Activated CD4-positive, alpha-beta T cell treated with anti-CD3 and anti-CD28 coated beads for 24 hours (primary cell): Measurements from ENCODE around the gene LRATD1.

Source experiments
- DNase-seq, 2 donors: peaks; one replicate each; pipeline ENCODE4 v3.0.0-alpha.2; 2020; ENCODE audit warnings: low read depth in 2 of 2

The LRATD1 gene

GRCh38 chr2:14633461-14634181 is 1.1 kb downstream of the LRATD1 start:
- DNase-seq = no peak

DNA sequence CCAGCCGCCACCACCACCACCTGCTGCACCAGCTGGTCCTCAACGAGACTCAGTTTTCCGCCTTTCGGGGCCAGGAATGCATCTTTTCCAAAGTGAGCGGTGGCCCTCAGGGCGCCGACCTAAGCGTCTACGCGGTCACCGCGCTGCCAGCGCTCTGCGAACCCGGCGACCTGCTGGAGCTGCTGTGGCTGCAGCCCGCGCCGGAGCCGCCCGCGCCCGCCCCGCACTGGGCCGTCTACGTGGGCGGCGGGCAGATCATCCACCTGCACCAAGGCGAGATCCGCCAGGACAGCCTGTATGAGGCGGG is 1.6 kb downstream of the LRATD1 start:
- DNase-seq = no peak

- no peak for DNase-seq
These were observed 2.2 kb downstream of the LRATD1 start for GRCh38 chr2:14634489-14635390.

GRCh38 chr2:14635391-14635871 is 2.9 kb downstream of the LRATD1 start:
- DNase-seq = no peak

- DNase-seq = no peak
These were observed 6.0 kb downstream of the LRATD1 start for GRCh38 chr2:14638488-14638887.

DNA sequence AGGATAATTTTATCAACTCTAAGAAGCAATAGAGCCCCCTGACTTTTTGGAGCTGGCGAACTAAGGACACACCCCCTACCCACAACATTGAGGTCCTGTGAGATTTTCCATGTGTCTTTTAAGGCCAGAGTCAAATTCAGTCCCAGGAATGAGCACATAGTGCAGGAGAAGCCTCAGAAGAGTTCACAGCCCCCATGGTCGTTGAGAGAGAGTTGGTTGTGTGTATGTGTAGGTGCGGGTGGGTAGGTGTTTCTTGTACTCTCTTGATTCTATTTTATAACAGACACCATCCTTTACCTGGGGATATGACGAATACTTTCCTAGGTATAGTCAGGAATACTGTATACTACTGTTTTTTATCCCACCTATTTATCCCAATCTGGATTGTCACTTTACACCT is 8.6 kb downstream of the LRATD1 start:
- no peak for DNase-seq

- no peak for DNase-seq
These were observed 10.0 kb downstream of the LRATD1 start for GRCh38 chr2:14642499-14642898.

DNA sequence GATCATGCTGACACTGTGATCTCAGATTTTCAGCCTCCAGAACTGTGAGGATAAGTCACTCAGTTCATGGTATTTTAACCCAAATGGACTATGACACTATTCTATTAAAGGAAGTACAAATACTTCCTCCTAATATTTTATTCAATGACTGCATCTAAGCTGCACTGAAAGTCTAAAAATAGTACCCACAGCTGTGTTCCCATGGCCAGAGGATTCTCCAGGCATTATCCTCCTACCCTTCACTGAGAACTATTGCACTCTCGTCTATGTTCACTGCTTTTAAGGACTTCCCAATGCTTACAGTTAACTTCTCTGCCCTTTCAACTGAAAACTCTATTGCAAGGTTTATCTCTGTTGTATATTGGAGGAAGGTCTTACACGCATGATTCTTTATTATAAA is 15.2 kb downstream of the LRATD1 start:
- no peak for DNase-seq

DNA sequence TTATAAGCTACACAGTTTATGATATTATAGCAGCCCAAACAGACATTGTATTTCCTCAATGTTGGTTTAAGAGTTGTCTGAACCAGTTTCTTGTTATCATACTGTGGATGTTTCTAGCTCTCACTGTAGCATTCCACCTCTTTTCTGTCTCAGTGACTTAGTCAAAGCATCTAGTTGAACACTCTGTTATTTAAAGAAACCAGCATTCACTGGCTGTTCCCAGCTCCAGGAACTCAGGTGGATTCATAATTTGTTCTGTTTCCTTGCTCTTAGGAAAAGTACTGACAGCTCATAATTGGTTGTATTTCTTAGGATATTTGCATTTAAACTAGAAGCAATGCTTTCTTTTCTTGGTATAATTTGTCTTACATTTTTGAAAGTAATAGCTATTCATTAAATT is 17.5 kb downstream of the LRATD1 start:
- DNase-seq = no peak

GRCh38 chr2:14654835-14655282 is 22.3 kb downstream of the LRATD1 start:
- no peak for DNase-seq

GRCh38 chr2:14656146-14656545 is 23.6 kb downstream of the LRATD1 start:
- no peak for DNase-seq

DNA sequence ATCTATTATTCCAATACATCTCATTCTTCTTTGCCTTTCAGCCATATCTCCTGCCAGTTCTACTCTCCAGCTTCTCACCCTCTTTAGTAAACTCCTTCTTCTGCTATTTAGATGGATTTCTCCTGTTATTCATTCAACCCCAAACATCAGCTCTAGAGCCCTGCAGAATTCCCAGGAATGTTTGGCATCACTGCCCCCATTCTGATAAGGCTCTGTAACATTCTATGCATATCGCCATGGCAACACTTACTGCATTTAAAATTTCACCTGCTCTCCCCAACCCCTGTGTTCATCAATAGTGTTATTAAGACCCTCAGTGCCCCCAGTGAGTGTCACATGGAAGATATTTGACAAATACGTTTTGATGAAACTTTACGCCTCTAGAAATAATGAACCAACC is 28.6 kb downstream of the LRATD1 start:
- DNase-seq = no peak

DNA sequence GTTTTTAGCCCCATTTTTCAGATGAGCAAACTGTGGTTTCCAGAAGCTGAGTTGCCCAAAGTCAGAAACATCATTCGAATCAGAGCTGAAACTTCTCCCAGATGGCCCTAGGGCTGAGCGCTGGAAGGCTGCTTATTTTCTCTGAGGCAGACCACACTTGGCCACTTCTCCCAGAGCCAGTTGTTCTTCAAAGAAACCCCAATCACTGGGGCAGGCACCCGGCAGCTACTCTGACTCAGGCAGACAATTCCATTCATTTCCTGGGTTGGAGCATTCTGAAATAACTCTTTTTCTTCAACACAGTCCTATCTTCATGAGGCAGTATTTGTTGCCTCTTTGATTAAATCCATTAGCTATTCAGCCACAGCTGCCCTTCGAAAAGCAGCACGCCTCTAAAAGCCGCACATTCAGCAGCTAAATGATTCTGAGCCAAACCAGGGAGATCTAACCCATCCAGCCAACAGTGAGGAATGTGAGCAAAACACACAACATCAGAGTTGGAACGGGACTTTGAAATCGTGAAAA is 40.9 kb downstream of the LRATD1 start:
- no peak for DNase-seq

GRCh38 chr2:14675489-14675888 is 43.0 kb downstream of the LRATD1 start:
- DNase-seq = no peak

DNA sequence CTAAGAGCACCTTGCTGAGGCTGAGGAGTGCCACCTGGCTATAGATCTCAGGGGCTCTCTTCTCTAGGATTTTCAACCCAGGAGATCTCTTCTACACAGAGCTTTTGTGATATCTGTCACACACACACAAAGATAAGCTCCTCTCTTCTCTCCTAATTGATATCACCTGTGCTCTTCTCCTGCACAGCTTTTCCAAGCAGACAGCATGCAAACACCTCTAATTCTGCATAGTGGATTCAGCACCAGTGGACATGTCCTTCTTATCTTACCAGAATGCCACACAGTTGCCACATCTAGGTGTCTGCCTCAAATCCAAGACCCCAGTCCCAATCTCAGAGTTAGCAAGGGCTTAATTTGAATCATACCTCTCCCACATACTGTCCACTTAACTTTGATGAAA is 43.9 kb downstream of the LRATD1 start:
- no peak for DNase-seq

GRCh38 chr2:14677039-14677438 is 44.5 kb downstream of the LRATD1 start:
- DNase-seq = no peak

- DNase-seq = no peak
These were observed 46.2 kb downstream of the LRATD1 start for GRCh38 chr2:14678761-14679160.

- DNase-seq = no peak
These were observed 49.1 kb downstream of the LRATD1 start for GRCh38 chr2:14681608-14682007.
